Measurements from ENCODE around the gene ZBED4. TPM values are rescaled to one million over a fixed set of nuclear protein-coding genes. Genes with fewer than 3 reads are reported as not detected.

Gene ZBED4
- total RNA-seq, 1 experiment from 2014 or later = 23.0 TPM

DNA sequence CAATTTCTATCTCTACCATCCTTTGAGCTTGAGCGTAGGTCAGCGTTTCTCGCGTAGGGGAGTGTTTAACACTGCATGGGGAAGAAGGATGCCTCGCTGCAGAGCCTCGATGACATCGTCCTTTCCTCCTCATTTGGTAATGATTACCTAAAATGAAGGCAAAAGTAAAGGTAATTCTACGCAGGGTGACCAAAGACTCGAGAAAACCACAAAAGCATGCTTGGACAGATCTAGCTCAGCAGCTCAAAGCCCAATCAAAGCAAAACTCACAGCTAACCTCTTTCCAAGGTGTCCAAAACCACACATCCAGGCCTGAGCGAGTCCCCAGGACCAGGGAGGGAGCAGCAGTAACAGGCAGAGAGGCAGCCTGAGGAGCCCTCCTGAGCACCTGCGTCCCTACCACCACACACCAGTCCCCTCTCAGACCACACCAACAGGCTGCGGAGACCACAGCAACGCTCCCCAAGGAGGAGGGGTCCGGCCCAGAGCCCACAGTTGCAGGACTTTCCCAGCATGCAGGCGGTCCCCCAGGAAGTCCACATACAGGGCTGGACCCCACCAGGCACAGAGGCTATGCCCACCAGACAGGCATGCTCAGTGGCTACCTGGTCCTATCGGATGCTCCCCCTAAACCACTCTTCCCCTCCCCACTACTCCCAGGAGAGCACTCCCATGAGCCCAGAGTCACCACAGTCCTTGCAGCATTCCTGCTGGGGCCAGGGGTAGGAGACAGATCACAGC is 29.3 kb upstream of the ZBED4 start:
- no peak overlapping the region for H2BK15ac ChIP-seq (ENCODE audit: low read depth, low read length)
- no CpG with 5 or more reads among the region's 16 CpGs for WGBS (ENCODE audit: extremely low coverage, insufficient read length, low lambda C conversion rate)
- no peaks in the 10 kb centered on the region for H3K27me3 ChIP-seq (ENCODE audit: insufficient read depth, low read length)
- H3K4me2 ChIP-seq (ENCODE audit: insufficient read depth, insufficient read length, low read length) = no peak overlapping the region
- no peak overlapping the region for H2BK5ac ChIP-seq (ENCODE audit: insufficient read length, low read length)
- H3K4me1 ChIP-seq (ENCODE audit: insufficient read depth, low read length) = no peaks in the 10 kb centered on the region
- H3K4ac ChIP-seq (ENCODE audit: low read depth, low read length) = no peak overlapping the region
- no peak overlapping the region for H4K8ac ChIP-seq (replicated peaks; ENCODE audit: insufficient read length, low read depth, low read length)
- Mint-ChIP-seq H3K4me3 (peak overlapping the region; percentile 60 to 82; a peak in 4 of 5 replicates), H3K36me3 (ENCODE audit: insufficient read depth in 1 of 3, low read depth in 3 of 3) (peaks cover 43 to 64% (median 62%) of the 10 kb centered on the region in 3 experiments; a peak in 6 of 7 replicates), H3K27ac (peak overlapping the region in 2 of 3 experiments; percentile 65 to 75; a peak in 2 of 7 replicates), H3K27me3 (ENCODE audit: low read depth) (peaks cover 3% of the 10 kb centered on the region), H3K9me3 (peaks cover 2 to 10% of the 10 kb centered on the region in 2 experiments; a peak in 4 of 5 replicates), H3K4me1 (peaks cover 15 to 20% of the 10 kb centered on the region in 2 experiments)
- H4K91ac ChIP-seq (ENCODE audit: insufficient read length, low read depth, low read length) = no peak overlapping the region
- no peak overlapping the region for H2BK120ac ChIP-seq (ENCODE audit: low read depth, low read length, poor library complexity, severe bottlenecking)
- no peak overlapping the region for H3T11ph ChIP-seq (ENCODE audit: low read length)
- H3K23me2 ChIP-seq (ENCODE audit: insufficient read length, low read depth, low read length, poor library complexity, severe bottlenecking) = peaks cover 9% of the 10 kb centered on the region
- TF ChIP-seq, protein P1, sequence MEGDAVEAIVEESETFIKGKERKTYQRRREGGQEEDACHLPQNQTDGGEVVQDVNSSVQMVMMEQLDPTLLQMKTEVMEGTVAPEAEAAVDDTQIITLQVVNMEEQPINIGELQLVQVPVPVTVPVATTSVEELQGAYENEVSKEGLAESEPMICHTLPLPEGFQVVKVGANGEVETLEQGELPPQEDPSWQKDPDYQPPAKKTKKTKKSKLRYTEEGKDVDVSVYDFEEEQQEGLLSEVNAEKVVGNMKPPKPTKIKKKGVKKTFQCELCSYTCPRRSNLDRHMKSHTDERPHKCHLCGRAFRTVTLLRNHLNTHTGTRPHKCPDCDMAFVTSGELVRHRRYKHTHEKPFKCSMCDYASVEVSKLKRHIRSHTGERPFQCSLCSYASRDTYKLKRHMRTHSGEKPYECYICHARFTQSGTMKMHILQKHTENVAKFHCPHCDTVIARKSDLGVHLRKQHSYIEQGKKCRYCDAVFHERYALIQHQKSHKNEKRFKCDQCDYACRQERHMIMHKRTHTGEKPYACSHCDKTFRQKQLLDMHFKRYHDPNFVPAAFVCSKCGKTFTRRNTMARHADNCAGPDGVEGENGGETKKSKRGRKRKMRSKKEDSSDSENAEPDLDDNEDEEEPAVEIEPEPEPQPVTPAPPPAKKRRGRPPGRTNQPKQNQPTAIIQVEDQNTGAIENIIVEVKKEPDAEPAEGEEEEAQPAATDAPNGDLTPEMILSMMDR (conservative IDR thresholded peaks at IDR 0.05) = no peak
- no peak overlapping the region for H2AFZ ChIP-seq (ENCODE audit: low read length)
- H2AK5ac ChIP-seq (ENCODE audit: insufficient read length, low read length) = no peak overlapping the region
- H3K18ac ChIP-seq (ENCODE audit: insufficient read length, low read depth, low read length) = no peak overlapping the region
- no peak overlapping the region for H3K56ac ChIP-seq (ENCODE audit: insufficient read length, low read depth, low read length)
- no peak for DNase-seq
- H4K5ac ChIP-seq (ENCODE audit: insufficient read length, low read depth, low read length) = no peak overlapping the region
- no peak overlapping the region for H2BK20ac ChIP-seq (ENCODE audit: low read depth, low read length, poor library complexity, severe bottlenecking)
- no peak overlapping the region for H3K23ac ChIP-seq (ENCODE audit: insufficient read length, low read depth, low read length)
- H2BK12ac ChIP-seq (ENCODE audit: insufficient read length, low read depth, low read length) = no peak overlapping the region
- no peaks in the 10 kb centered on the region for H3K9me3 ChIP-seq (ENCODE audit: control insufficient read depth, low read depth, low read length)
- peaks cover 43% of the 10 kb centered on the region; the same call in 1 of the 2 replicates for H3K79me2 ChIP-seq (ENCODE audit: insufficient read depth, low read length)
- no peak overlapping the region for H3K27ac ChIP-seq (ENCODE audit: insufficient read length, low read depth, low read length)
- peaks cover 6% of the 10 kb centered on the region for H3K79me1 ChIP-seq (ENCODE audit: insufficient read depth, low read depth, low read length, poor library complexity, severe bottlenecking)
- H3K9ac ChIP-seq (ENCODE audit: extremely low read depth, insufficient read length, low read length) = no peak overlapping the region
- no peaks in the 10 kb centered on the region for H4K20me1 ChIP-seq (ENCODE audit: control insufficient read depth, insufficient read depth, insufficient read length)
- H3K14ac ChIP-seq (ENCODE audit: insufficient read depth, low read length) = no peak overlapping the region; the same call in 1 of the 2 replicates

All from H9 (cell line).